Keratinocyte (primary cell): ENCODE results near the gene ADI1. TPM values are rescaled to one million over a fixed set of nuclear protein-coding genes. Genes with fewer than 3 reads are reported as not detected.
A peak's percentile ranks its signal among the peaks of the same experiment; 100 is the strongest.

ENCODE experiments used
- DNase-seq: peaks from one replicate; pipeline ENCODE4 v3.0.0-alpha.2; 2011; ENCODE audit warnings: low read depth, missing footprints, low spot score
- FAIRE-seq: peaks from 2 replicates; lab custom pipeline; 2011; peaks lifted over from hg19 to GRCh38; lab: Jason Lieb, UNC
- H2AFZ ChIP-seq: 2 replicates; pipeline ENCODE4 v1.6.0; 2012; ENCODE audit warnings: low read length, control low read depth, inconsistent platforms; ENCODE audit not compliant: control insufficient read depth
- H3K27ac ChIP-seq: 2 replicates; pipeline ENCODE4 v1.5.1; 2011; ENCODE audit warnings: low read length; ENCODE audit not compliant: control insufficient read depth, insufficient read depth
- H3K27me3 ChIP-seq: 3 replicates; pipeline ENCODE4 v1.6.0; 2011; ENCODE audit warnings: low read length; ENCODE audit not compliant: control insufficient read depth, insufficient read depth; ENCODE audit errors: extremely low read depth
- H3K36me3 ChIP-seq, 2 experiments: 2 replicates in 1 of 2; 3 replicates in 1 of 2; pipeline ENCODE4 v1.5.1; 2011; ENCODE audit warnings: low read length in 2 of 2, mild to moderate bottlenecking in 1 of 2; ENCODE audit not compliant: control insufficient read depth in 2 of 2, insufficient read depth in 2 of 2; ENCODE audit errors: extremely low read depth in 1 of 2
- H3K4me1 ChIP-seq: 3 replicates; pipeline ENCODE4 v1.5.1; 2011; ENCODE audit warnings: low read length; ENCODE audit not compliant: control insufficient read depth, insufficient read depth; ENCODE audit errors: extremely low read depth
- H3K4me2 ChIP-seq: 3 replicates; pipeline ENCODE4 v1.6.0; 2011; ENCODE audit warnings: low read depth, low read length; ENCODE audit not compliant: control insufficient read depth, insufficient read depth; ENCODE audit errors: extremely low read depth
- H3K4me3 ChIP-seq, 3 experiments: fragments of 200-600 bp in 1 of 3; sonication (generic) in 1 of 3; 2 replicates in 2 of 3; 3 replicates in 1 of 3; pipeline ENCODE4 v1.5.1; 2011 to 2016; ENCODE audit warnings: low read length in 3 of 3, mild to moderate bottlenecking in 3 of 3, control low read depth in 2 of 3, inconsistent platforms in 1 of 3, low read depth in 1 of 3, mixed read lengths in 1 of 3, mixed run types in 1 of 3, moderate library complexity in 1 of 3; ENCODE audit not compliant: control insufficient read depth in 2 of 3, insufficient read depth in 2 of 3; ENCODE audit errors: extremely low read depth in 1 of 3
- H3K79me2 ChIP-seq: 2 replicates; pipeline ENCODE4 v1.6.0; 2012; ENCODE audit warnings: low read length; ENCODE audit not compliant: control insufficient read depth, insufficient read depth
- H3K9ac ChIP-seq: 3 replicates; pipeline ENCODE4 v1.6.0; 2011; ENCODE audit warnings: low read length; ENCODE audit not compliant: control insufficient read depth, insufficient read depth; ENCODE audit errors: extremely low read depth
- H3K9me1 ChIP-seq: 3 replicates; pipeline ENCODE4 v1.6.0; 2011; ENCODE audit warnings: low read length; ENCODE audit not compliant: control insufficient read depth, insufficient read depth; ENCODE audit errors: extremely low read depth
- H3K9me3 ChIP-seq: 2 replicates; pipeline ENCODE4 v1.5.1; 2012; ENCODE audit warnings: low read depth, low read length; ENCODE audit not compliant: control insufficient read depth
- H4K20me1 ChIP-seq: 3 replicates; pipeline ENCODE4 v1.6.0; 2011; ENCODE audit warnings: low read length; ENCODE audit not compliant: control insufficient read depth, insufficient read depth; ENCODE audit errors: extremely low read depth
- EZH2 ChIP-seq: IDR thresholded peaks from one replicate; pipeline ENCODE4 v1.6.1; 2012; ENCODE audit warnings: inconsistent platforms, mild to moderate bottlenecking, low read length, moderate library complexity
- dilution Hi-C: fragments of 300-500 bp; cut with MboI; formaldehyde crosslinking; loops from one replicate; pipeline ENCODE4 v1.7.0; 2020; ENCODE audit warnings: low sequenced_read_pairs; ENCODE audit not compliant: extremely low pct_ligation_motif_present
- polyA plus RNA-seq, 5 experiments: library from polyadenylated mRNA; depleted of rRNA in 3 of 5; stranded (reverse) in 3 of 5; stranded (forward) in 1 of 5; unstranded in 1 of 5; fragments of >200 nt; gene quantifications; 1 replicate in 1 of 5; 2 replicates in 3 of 5; 3 replicates in 1 of 5; pipeline versions ENCODE4 v1.2.1 to v1.2.3, GENCODE V29; 2011 to 2012; ENCODE audit warnings: missing spikeins in 2 of 5, low read depth in 1 of 5, low replicate concordance in 1 of 5
- TF ChIP-seq, protein P1 (sequence below), 3 experiments: IDR thresholded peaks in 1 of 3; conservative IDR thresholded peaks in 1 of 3; optimal IDR thresholded peaks in 1 of 3; 2 replicates in 2 of 3; 3 replicates in 1 of 3; pipeline versions ENCODE3 to v1.5.1; 2011; ENCODE audit warnings: low read length in 3 of 3, mild to moderate bottlenecking in 3 of 3, moderate library complexity in 2 of 3, control low read depth in 1 of 3, inconsistent platforms in 1 of 3; ENCODE audit not compliant: insufficient read depth in 2 of 3; ENCODE audit errors: extremely low read depth in 1 of 3

The ADI1 gene
- polyA plus RNA-seq, 1 donor (not counting 4 experiments of a cell fraction or from before 2014, with no cell fraction given) = 47.4 TPM

DNA sequence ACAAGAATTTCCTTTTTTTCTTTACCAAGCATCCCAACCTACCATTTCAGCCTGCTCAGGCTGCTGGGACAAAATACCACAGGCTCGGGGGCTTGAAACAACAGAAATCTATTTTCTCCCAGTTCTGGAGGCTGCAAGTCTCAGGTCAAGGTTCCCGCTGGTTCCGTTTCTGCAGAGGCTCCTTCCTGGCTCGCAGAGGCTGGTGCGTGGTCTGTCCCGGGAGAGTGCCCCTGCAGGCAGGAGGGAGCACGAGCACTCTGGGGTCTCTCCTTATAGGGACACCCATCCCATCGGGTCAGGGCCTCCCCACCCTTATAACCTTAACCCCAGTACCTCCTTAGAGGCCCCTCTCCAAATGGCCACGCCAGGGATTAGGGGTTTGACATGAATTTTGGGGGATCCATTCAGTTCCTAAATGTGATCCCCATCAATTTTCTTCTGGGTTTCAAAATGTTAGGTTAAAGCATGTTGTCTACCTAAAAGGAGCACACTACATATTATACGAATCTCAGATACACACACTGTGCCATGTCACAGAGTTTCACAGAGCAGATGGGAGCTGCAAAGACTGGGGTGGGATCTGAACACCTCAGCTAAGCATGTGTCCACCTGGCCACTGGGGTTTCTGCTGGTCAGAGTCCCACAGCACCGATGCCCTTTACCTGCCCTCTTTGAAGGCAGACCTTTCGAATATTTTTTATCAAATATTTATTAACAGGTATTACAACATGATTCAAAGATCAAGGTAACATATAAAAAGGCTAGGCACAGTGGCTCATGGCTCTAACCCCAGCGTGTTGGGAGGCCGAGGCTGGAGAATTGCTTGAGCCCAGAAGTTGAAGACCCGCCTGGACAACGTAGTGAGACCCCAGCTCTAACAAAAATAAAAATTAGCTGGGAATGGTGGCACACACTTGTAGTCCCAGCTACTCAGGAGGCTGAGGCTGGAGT lies 17.6 kb upstream of the ADI1 start:
- Histone ChIP-seq H3K36me3 (peaks cover 0 to 2% of the 10 kb centered on the region in 2 experiments), H2AFZ (peak overlapping the region; percentile 95), H3K9me1 (no peaks in the 10 kb centered on the region), H3K9ac (peak overlapping the region; percentile 91), H3K4me2 (peak overlapping the region; percentile 96), H3K27me3 (no peaks in the 10 kb centered on the region), H3K4me1 (peaks cover 27% of the 10 kb centered on the region), H3K9me3 (no peaks in the 10 kb centered on the region), H3K27ac (peak overlapping the region; percentile 98), H3K4me3 (peak overlapping the region in 2 of 3 experiments; percentile 38 to 58), H3K79me2 (no peaks in the 10 kb centered on the region), H4K20me1 (no peaks in the 10 kb centered on the region)
- TF ChIP-seq EZH2 = no peak
- TF ChIP-seq, protein P1, sequence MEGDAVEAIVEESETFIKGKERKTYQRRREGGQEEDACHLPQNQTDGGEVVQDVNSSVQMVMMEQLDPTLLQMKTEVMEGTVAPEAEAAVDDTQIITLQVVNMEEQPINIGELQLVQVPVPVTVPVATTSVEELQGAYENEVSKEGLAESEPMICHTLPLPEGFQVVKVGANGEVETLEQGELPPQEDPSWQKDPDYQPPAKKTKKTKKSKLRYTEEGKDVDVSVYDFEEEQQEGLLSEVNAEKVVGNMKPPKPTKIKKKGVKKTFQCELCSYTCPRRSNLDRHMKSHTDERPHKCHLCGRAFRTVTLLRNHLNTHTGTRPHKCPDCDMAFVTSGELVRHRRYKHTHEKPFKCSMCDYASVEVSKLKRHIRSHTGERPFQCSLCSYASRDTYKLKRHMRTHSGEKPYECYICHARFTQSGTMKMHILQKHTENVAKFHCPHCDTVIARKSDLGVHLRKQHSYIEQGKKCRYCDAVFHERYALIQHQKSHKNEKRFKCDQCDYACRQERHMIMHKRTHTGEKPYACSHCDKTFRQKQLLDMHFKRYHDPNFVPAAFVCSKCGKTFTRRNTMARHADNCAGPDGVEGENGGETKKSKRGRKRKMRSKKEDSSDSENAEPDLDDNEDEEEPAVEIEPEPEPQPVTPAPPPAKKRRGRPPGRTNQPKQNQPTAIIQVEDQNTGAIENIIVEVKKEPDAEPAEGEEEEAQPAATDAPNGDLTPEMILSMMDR (optimal IDR thresholded peaks at IDR 0.05 in 1 of 3, IDR thresholded peaks at IDR 0.05 in 1 of 3, conservative IDR thresholded peaks at IDR 0.05 in 1 of 3; ENCODE audit: extremely low read depth in 1 of 3, insufficient read depth in 2 of 3, low read length in 3 of 3) = peak; percentile 16 to 25 (median 17)
- no peak for DNase-seq
- no peak for FAIRE-seq
- dilution Hi-C loops = no loop called here

DNA sequence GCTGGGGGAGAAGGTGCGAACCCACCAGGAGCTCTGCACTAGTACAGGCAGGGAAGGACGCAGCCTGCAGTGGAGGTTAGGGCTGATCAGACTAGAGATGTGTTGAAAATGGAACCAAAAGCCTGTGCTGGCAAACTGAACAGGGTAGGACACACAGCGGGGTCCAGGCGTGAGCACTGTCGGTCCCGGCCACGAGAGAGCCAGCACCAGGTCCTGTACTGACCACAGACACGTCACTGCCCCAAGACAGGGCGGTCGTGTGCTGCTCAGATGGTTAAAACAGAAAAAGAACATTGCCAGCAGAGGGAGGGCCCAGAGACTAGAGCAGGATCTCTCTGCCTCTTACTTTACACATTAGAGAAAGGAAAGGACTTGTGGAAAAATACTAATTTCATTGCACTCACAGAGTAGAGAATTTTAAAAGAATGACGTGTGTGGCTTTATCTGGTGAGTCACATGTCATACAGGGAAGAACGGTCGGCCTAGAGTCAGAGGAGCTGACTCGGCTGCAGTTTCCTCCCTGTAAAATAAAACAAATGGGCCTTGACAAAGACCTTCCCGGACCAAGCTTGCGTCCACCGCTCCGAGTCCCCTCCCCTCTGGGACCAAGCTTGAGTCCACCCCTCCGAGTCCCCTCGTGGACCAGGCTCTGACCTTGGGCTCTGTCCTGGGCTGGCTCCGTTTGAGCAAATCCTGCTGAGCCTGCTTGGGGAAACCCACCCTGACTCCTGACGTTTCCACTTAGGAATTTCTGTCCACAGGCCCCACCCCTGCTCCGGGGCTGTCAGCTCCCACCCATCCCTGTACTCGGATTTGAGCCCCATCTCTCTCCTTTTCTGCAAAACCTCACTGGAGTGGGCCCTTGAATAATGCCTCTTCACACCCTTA lies 16.7 kb upstream of the ADI1 start:
- Histone ChIP-seq H3K27me3 (no peaks in the 10 kb centered on the region), H3K4me1 (peaks cover 27% of the 10 kb centered on the region), H3K79me2 (no peaks in the 10 kb centered on the region), H3K9me3 (no peaks in the 10 kb centered on the region), H4K20me1 (no peaks in the 10 kb centered on the region), H2AFZ (peak overlapping the region; percentile 95), H3K4me3 (peak overlapping the region in 2 of 3 experiments; percentile 58 to 67), H3K27ac (peak overlapping the region; percentile 98), H3K36me3 (peaks cover 0 to 2% of the 10 kb centered on the region in 2 experiments), H3K4me2 (peak overlapping the region; percentile 96), H3K9ac (peak overlapping the region; percentile 91), H3K9me1 (no peaks in the 10 kb centered on the region)
- DNase-seq (peak; percentile 26), FAIRE-seq (peak; percentile 58)
- TF ChIP-seq, protein P1 (optimal IDR thresholded peaks at IDR 0.05 in 1 of 3, IDR thresholded peaks at IDR 0.05 in 1 of 3, conservative IDR thresholded peaks at IDR 0.05 in 1 of 3; ENCODE audit: extremely low read depth in 1 of 3, insufficient read depth in 2 of 3, low read length in 3 of 3) = peak in 1 of 3 experiments; percentile 21
- no peak for TF ChIP-seq EZH2
- dilution Hi-C loops = no loop called here
